ENCODE data around the gene ALKBH1.

The ALKBH1 gene

DNA sequence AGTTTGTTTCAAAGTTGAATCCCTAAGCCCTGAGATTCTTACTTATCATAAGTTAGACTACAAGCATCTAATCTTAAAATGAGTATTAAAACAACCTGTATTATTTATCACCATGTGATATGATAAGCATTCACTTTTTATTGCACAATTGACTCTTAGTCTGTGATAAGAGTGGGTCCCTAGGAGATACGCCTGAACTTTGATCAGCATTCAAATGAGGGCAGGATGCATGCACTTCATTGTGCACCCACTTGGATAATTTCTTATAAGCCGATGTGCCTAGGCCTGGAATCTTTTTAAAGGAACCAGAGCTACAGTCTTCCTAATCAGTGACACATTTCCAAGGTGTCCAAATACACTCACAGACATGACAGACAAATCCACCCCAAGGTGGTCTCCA lies 60.0 kb downstream of the ALKBH1 start:
- Histone ChIP-seq H3K36me3 (ENCODE audit: control insufficient read depth in 2 of 2, insufficient read depth in 1 of 2, low read length in 2 of 2) (no peaks in the 10 kb centered on the region), H3K4me1 (ENCODE audit: control insufficient read depth, insufficient read depth, low read length) (no peaks in the 10 kb centered on the region), H3K4me3 (ENCODE audit: low read depth, low read length) (no peak overlapping the region), H3K9me3 (ENCODE audit: control insufficient read depth, insufficient read depth, low read depth, low read length) (no peaks in the 10 kb centered on the region), H3K27ac (ENCODE audit: extremely low read depth, low read depth, low read length) (no peak overlapping the region)
- CTCF ChIA-PET, result interaction anchor here (0.6 to 0.7 kb wide), 3 partner anchors 27 to 98 kb away, joined by 3 to 4 read pairs (median 3); no protein-coding TSS in a partner anchor
- POLR2A ChIA-PET, result no interaction called here
- no peak for TF ChIP-seq ZSCAN23 (tag by site-specific recombination; IDR thresholded peaks at IDR 0.05)
- TF ChIP-seq ZNF837 (tag by site-specific recombination; IDR thresholded peaks at IDR 0.05), result no peak
- no peak for TF ChIP-seq ZNF140 (tag by site-specific recombination; IDR thresholded peaks at IDR 0.05)
- TF ChIP-seq, protein P1, sequence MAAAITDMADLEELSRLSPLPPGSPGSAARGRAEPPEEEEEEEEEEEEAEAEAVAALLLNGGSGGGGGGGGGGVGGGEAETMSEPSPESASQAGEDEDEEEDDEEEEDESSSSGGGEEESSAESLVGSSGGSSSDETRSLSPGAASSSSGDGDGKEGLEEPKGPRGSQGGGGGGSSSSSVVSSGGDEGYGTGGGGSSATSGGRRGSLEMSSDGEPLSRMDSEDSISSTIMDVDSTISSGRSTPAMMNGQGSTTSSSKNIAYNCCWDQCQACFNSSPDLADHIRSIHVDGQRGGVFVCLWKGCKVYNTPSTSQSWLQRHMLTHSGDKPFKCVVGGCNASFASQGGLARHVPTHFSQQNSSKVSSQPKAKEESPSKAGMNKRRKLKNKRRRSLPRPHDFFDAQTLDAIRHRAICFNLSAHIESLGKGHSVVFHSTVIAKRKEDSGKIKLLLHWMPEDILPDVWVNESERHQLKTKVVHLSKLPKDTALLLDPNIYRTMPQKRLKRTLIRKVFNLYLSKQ (tag by site-specific recombination; IDR thresholded peaks at IDR 0.05; ENCODE audit: borderline replicate concordance), result no peak
- no peak for TF ChIP-seq ZNF747 (tag by site-specific recombination; IDR thresholded peaks at IDR 0.05)
- no peak for TF ChIP-seq TRIM28 (IDR thresholded peaks at IDR 0.05; ENCODE audit: borderline replicate concordance, low read length)
- no peak for TF ChIP-seq ZNF2 (tag by site-specific recombination; IDR thresholded peaks at IDR 0.05)
- TF ChIP-seq GLIS2 (tag by site-specific recombination; IDR thresholded peaks at IDR 0.05), result no peak
- TF ChIP-seq, protein P2, sequence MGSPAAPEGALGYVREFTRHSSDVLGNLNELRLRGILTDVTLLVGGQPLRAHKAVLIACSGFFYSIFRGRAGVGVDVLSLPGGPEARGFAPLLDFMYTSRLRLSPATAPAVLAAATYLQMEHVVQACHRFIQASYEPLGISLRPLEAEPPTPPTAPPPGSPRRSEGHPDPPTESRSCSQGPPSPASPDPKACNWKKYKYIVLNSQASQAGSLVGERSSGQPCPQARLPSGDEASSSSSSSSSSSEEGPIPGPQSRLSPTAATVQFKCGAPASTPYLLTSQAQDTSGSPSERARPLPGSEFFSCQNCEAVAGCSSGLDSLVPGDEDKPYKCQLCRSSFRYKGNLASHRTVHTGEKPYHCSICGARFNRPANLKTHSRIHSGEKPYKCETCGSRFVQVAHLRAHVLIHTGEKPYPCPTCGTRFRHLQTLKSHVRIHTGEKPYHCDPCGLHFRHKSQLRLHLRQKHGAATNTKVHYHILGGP (tag by site-specific recombination; IDR thresholded peaks at IDR 0.05), result no peak
- TF ChIP-seq ZNF843 (tag by site-specific recombination; IDR thresholded peaks at IDR 0.05), result no peak
- TF ChIP-seq ZNF76 (tag by site-specific recombination; IDR thresholded peaks at IDR 0.05; ENCODE audit: borderline replicate concordance, low read depth), result no peak
- no peak for TF ChIP-seq SP7 (tag by site-specific recombination; IDR thresholded peaks at IDR 0.05)
- TF ChIP-seq ZNF529 (tag by site-specific recombination; IDR thresholded peaks at IDR 0.05; ENCODE audit: insufficient replicate concordance), result no peak

DNA sequence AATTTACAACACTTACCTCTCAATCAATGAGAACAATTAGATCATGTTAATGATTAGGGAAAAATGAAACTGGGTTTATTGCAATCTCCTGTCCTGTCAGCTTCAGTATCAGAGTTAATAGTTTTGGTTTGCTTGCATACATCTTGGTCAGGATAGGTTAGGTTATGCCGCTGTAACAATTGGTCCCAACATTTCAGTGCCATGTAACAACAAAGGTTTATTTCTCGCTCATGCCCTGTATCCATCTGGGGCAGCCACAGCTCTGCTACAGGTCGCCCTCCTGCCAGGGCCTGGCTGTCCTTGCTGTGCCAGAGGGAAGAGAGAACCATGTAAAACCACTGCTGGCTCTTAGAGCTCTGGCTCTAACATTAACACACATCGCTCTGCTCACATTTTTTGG lies 60.9 kb downstream of the ALKBH1 start:
- Histone ChIP-seq H3K4me3 (ENCODE audit: low read depth, low read length) (no peak overlapping the region), H3K27ac (ENCODE audit: extremely low read depth, low read depth, low read length) (no peak overlapping the region), H3K9me3 (ENCODE audit: control insufficient read depth, insufficient read depth, low read depth, low read length) (no peaks in the 10 kb centered on the region), H3K36me3 (ENCODE audit: control insufficient read depth in 2 of 2, insufficient read depth in 1 of 2, low read length in 2 of 2) (no peaks in the 10 kb centered on the region), H3K4me1 (ENCODE audit: control insufficient read depth, insufficient read depth, low read length) (no peaks in the 10 kb centered on the region)
- POLR2A ChIA-PET, result no interaction called here
- CTCF ChIA-PET, result interaction anchor here (0.7 kb wide), 1 partner anchor 27 kb away, joined by 3 read pairs; no protein-coding TSS in a partner anchor
- TF ChIP-seq ZNF473 (tag by site-specific recombination; IDR thresholded peaks at IDR 0.05), result no peak
- no peak for TF ChIP-seq ZNF341 (tag by site-specific recombination; IDR thresholded peaks at IDR 0.05; ENCODE audit: low read depth)
- TF ChIP-seq ZSCAN23 (tag by site-specific recombination; IDR thresholded peaks at IDR 0.05), result no peak
- TF ChIP-seq SALL2 (tag by site-specific recombination; IDR thresholded peaks at IDR 0.05; ENCODE audit: borderline replicate concordance), result no peak
- no peak for TF ChIP-seq KLF8 (tag by site-specific recombination; IDR thresholded peaks at IDR 0.05)
- no peak for TF ChIP-seq ZNF677 (tag by site-specific recombination; IDR thresholded peaks at IDR 0.05)
- TF ChIP-seq, protein P3, sequence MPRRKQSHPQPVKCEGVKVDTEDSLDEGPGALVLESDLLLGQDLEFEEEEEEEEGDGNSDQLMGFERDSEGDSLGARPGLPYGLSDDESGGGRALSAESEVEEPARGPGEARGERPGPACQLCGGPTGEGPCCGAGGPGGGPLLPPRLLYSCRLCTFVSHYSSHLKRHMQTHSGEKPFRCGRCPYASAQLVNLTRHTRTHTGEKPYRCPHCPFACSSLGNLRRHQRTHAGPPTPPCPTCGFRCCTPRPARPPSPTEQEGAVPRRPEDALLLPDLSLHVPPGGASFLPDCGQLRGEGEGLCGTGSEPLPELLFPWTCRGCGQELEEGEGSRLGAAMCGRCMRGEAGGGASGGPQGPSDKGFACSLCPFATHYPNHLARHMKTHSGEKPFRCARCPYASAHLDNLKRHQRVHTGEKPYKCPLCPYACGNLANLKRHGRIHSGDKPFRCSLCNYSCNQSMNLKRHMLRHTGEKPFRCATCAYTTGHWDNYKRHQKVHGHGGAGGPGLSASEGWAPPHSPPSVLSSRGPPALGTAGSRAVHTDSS (tag by site-specific recombination; IDR thresholded peaks at IDR 0.05), result no peak
- no peak for TF ChIP-seq ZNF626 (tag by site-specific recombination; IDR thresholded peaks at IDR 0.05)
- TF ChIP-seq ZNF549 (tag by site-specific recombination; IDR thresholded peaks at IDR 0.05), result no peak
- TF ChIP-seq ZNF830 (tag by site-specific recombination; IDR thresholded peaks at IDR 0.05; ENCODE audit: low read depth), result no peak
- TF ChIP-seq ZIC2 (tag by site-specific recombination; IDR thresholded peaks at IDR 0.05), result no peak
- TF ChIP-seq, protein P4, sequence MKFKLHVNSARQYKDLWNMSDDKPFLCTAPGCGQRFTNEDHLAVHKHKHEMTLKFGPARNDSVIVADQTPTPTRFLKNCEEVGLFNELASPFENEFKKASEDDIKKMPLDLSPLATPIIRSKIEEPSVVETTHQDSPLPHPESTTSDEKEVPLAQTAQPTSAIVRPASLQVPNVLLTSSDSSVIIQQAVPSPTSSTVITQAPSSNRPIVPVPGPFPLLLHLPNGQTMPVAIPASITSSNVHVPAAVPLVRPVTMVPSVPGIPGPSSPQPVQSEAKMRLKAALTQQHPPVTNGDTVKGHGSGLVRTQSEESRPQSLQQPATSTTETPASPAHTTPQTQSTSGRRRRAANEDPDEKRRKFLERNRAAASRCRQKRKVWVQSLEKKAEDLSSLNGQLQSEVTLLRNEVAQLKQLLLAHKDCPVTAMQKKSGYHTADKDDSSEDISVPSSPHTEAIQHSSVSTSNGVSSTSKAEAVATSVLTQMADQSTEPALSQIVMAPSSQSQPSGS (tag by site-specific recombination; IDR thresholded peaks at IDR 0.05; ENCODE audit: low read depth), result no peak
- TF ChIP-seq MZF1 (tag by site-specific recombination; IDR thresholded peaks at IDR 0.05; ENCODE audit: borderline replicate concordance), result no peak
- TF ChIP-seq, protein P5, sequence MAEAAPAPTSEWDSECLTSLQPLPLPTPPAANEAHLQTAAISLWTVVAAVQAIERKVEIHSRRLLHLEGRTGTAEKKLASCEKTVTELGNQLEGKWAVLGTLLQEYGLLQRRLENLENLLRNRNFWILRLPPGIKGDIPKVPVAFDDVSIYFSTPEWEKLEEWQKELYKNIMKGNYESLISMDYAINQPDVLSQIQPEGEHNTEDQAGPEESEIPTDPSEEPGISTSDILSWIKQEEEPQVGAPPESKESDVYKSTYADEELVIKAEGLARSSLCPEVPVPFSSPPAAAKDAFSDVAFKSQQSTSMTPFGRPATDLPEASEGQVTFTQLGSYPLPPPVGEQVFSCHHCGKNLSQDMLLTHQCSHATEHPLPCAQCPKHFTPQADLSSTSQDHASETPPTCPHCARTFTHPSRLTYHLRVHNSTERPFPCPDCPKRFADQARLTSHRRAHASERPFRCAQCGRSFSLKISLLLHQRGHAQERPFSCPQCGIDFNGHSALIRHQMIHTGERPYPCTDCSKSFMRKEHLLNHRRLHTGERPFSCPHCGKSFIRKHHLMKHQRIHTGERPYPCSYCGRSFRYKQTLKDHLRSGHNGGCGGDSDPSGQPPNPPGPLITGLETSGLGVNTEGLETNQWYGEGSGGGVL (tag by site-specific recombination; IDR thresholded peaks at IDR 0.05), result no peak
- TF ChIP-seq ZNF175 (tag by site-specific recombination; IDR thresholded peaks at IDR 0.05), result no peak
- no peak for TF ChIP-seq SETDB1 (IDR thresholded peaks at IDR 0.05; ENCODE audit: insufficient read length, low read length)

All from HEK293 (cell line).